H9 (cell line): Measurements from ENCODE around the gene IER5L. TPM values are rescaled to one million over a fixed set of nuclear protein-coding genes. Genes with fewer than 3 reads are reported as not detected.
A peak's percentile ranks its signal among the peaks of the same experiment; 100 is the strongest.

ENCODE experiments used
- DNase-seq: peaks from one replicate; pipeline ENCODE4 v3.0.0-alpha.2; 2017
- H2AFZ ChIP-seq: one replicate; pipeline ENCODE4 v1.6.1; 2013; ENCODE audit warnings: mild to moderate bottlenecking, low read length, control low read depth, moderate library complexity
- H2AK5ac ChIP-seq: 2 replicates; pipeline ENCODE4 v1.6.1; 2013; ENCODE audit warnings: low read length, control low read depth, mixed read lengths; ENCODE audit not compliant: insufficient read length
- H2BK120ac ChIP-seq: one replicate; pipeline ENCODE4 v1.6.1; 2013; ENCODE audit warnings: low read depth, mild to moderate bottlenecking, low read length, control low read depth, inconsistent platforms; ENCODE audit not compliant: poor library complexity, severe bottlenecking
- H2BK12ac ChIP-seq: 2 replicates; pipeline ENCODE4 v1.6.1; 2013; ENCODE audit warnings: low read length, control low read depth, mixed read lengths, low read depth; ENCODE audit not compliant: insufficient read length
- H2BK15ac ChIP-seq: 2 replicates; pipeline ENCODE4 v1.6.1; 2013; ENCODE audit warnings: low read depth, low read length, control low read depth
- H2BK20ac ChIP-seq: one replicate; pipeline ENCODE4 v1.6.1; 2013; ENCODE audit warnings: low read depth, mild to moderate bottlenecking, low read length, control low read depth, inconsistent platforms; ENCODE audit not compliant: poor library complexity, severe bottlenecking
- H2BK5ac ChIP-seq: 2 replicates; pipeline ENCODE4 v1.6.1; 2013; ENCODE audit warnings: low read length, control low read depth, mixed read lengths; ENCODE audit not compliant: insufficient read length
- H3K14ac ChIP-seq: 2 replicates; pipeline ENCODE4 v1.6.1; 2013; ENCODE audit warnings: low read length, control low read depth; ENCODE audit not compliant: insufficient read depth
- H3K18ac ChIP-seq: 2 replicates; pipeline ENCODE4 v1.6.1; 2013; ENCODE audit warnings: low read depth, mild to moderate bottlenecking, mixed read lengths, low read length, control low read depth; ENCODE audit not compliant: insufficient read length
- H3K23ac ChIP-seq: 2 replicates; pipeline ENCODE4 v1.6.1; 2013; ENCODE audit warnings: low read length, control low read depth, mixed read lengths, low read depth; ENCODE audit not compliant: insufficient read length
- H3K23me2 ChIP-seq: 2 replicates; pipeline ENCODE4 v1.6.1; 2013; ENCODE audit warnings: low read depth, mild to moderate bottlenecking, mixed read lengths, low read length, control low read depth; ENCODE audit not compliant: insufficient read length, poor library complexity, severe bottlenecking
- H3K27ac ChIP-seq: 2 replicates; pipeline ENCODE4 v1.5.1; 2013; ENCODE audit warnings: low read length, control low read depth, mixed read lengths, low read depth; ENCODE audit not compliant: insufficient read length
- H3K27me3 ChIP-seq: 2 replicates; pipeline ENCODE4 v1.6.1; 2013; ENCODE audit warnings: low read length, control low read depth, inconsistent platforms; ENCODE audit not compliant: insufficient read depth
- H3K4ac ChIP-seq: 2 replicates; pipeline ENCODE4 v1.6.1; 2013; ENCODE audit warnings: low read depth, mild to moderate bottlenecking, control low read depth, inconsistent platforms, low read length, moderate library complexity
- H3K4me1 ChIP-seq: 2 replicates; pipeline ENCODE4 v1.6.1; 2013; ENCODE audit warnings: low read length, control low read depth, inconsistent platforms; ENCODE audit not compliant: insufficient read depth
- H3K4me2 ChIP-seq: 2 replicates; pipeline ENCODE4 v1.6.1; 2013; ENCODE audit warnings: low read length, control low read depth, mixed read lengths; ENCODE audit not compliant: insufficient read length, insufficient read depth
- H3K56ac ChIP-seq: 2 replicates; pipeline ENCODE4 v1.6.1; 2013; ENCODE audit warnings: low read depth, mild to moderate bottlenecking, mixed read lengths, low read length, control low read depth; ENCODE audit not compliant: insufficient read length
- H3K79me1 ChIP-seq: 2 replicates; pipeline ENCODE4 v1.6.1; 2013; ENCODE audit warnings: low read depth, mild to moderate bottlenecking, moderate library complexity, low read length, control low read depth, inconsistent platforms; ENCODE audit not compliant: insufficient read depth, poor library complexity, severe bottlenecking
- H3K79me2 ChIP-seq: 2 replicates; pipeline ENCODE4 v1.6.1; 2013; ENCODE audit warnings: low read length, control low read depth, inconsistent platforms; ENCODE audit not compliant: insufficient read depth
- H3K9ac ChIP-seq: 2 replicates; pipeline ENCODE4 v1.6.1; 2013; ENCODE audit warnings: low read length, control low read depth, mixed read lengths; ENCODE audit not compliant: insufficient read length; ENCODE audit errors: extremely low read depth
- H3K9me3 ChIP-seq: one replicate; pipeline ENCODE4 v1.6.1; 2013; ENCODE audit warnings: low read depth, low read length, inconsistent platforms; ENCODE audit not compliant: control insufficient read depth
- H3T11ph ChIP-seq: one replicate; pipeline ENCODE4 v1.6.1; 2013; ENCODE audit warnings: mild to moderate bottlenecking, low read length, control low read depth, inconsistent platforms
- H4K20me1 ChIP-seq: one replicate; pipeline ENCODE4 v1.6.1; 2013; ENCODE audit not compliant: control insufficient read depth, insufficient read length, insufficient read depth
- H4K5ac ChIP-seq: 2 replicates; pipeline ENCODE4 v1.6.1; 2013; ENCODE audit warnings: low read depth, mild to moderate bottlenecking, mixed read lengths, low read length, control low read depth; ENCODE audit not compliant: insufficient read length
- H4K8ac ChIP-seq: replicated peaks from 2 replicates; pipeline ENCODE4 v1.6.1; 2013; ENCODE audit warnings: low read length, control low read depth, mixed read lengths, low read depth; ENCODE audit not compliant: insufficient read length
- H4K91ac ChIP-seq: 2 replicates; pipeline ENCODE4 v1.6.1; 2013; ENCODE audit warnings: low read depth, mild to moderate bottlenecking, moderate library complexity, mixed read lengths, low read length, control low read depth; ENCODE audit not compliant: insufficient read length
- H3K27ac Mint-ChIP-seq, 3 experiments: 2 replicates in 2 of 3; 3 replicates in 1 of 3; pipeline ENCODE4 v1.8.0; 2020 to 2021; ENCODE audit warnings: mixed read lengths in 3 of 3, mild to moderate bottlenecking in 1 of 3, moderate library complexity in 1 of 3
- H3K27me3 Mint-ChIP-seq: 2 replicates; pipeline ENCODE4 v1.8.0; 2021; ENCODE audit warnings: low read depth, mild to moderate bottlenecking, moderate library complexity, mixed read lengths
- H3K36me3 Mint-ChIP-seq, 3 experiments: 2 replicates in 2 of 3; 3 replicates in 1 of 3; pipeline ENCODE4 v1.8.0; 2020 to 2021; ENCODE audit warnings: low read depth in 3 of 3, mixed read lengths in 3 of 3; ENCODE audit not compliant: insufficient read depth in 1 of 3
- H3K4me1 Mint-ChIP-seq, 2 experiments: 2 replicates each; pipeline ENCODE4 v1.8.0; 2020; ENCODE audit warnings: mixed read lengths in 2 of 2
- H3K4me3 Mint-ChIP-seq, 2 experiments: 2 replicates in 1 of 2; 3 replicates in 1 of 2; pipeline ENCODE4 v1.8.0; 2020 to 2021; ENCODE audit warnings: mild to moderate bottlenecking in 2 of 2, mixed read lengths in 2 of 2, moderate library complexity in 1 of 2
- H3K9me3 Mint-ChIP-seq, 2 experiments: 2 replicates in 1 of 2; 3 replicates in 1 of 2; pipeline ENCODE4 v1.8.0; 2020; ENCODE audit warnings: mild to moderate bottlenecking in 2 of 2, mixed read lengths in 2 of 2, moderate library complexity in 1 of 2
- WGBS: extraction: QIAGEN DNeasy Blood & Tissue Kit; methylation state at CpG from one replicate; pipeline ENCODE4 v1.1.7; 2013; ENCODE audit warnings: missing lambda C conversion rate, low lambda C conversion rate, mixed read lengths; ENCODE audit not compliant: insufficient read length; ENCODE audit errors: extremely low coverage; 5-methylcytosine and 5-hydroxymethylcytosine counted together
- total RNA-seq: library from RNA; stranded (reverse); gene quantifications from 2 replicates; pipeline ENCODE4 v1.2.1, GENCODE V29; 2021
- TF ChIP-seq, protein P1 (sequence below): fragments of 200-600 bp; sonication (generic); conservative IDR thresholded peaks from 3 replicates; pipeline ENCODE4 v1.8.0; 2021; ENCODE audit warnings: antibody characterized with exemption, mild to moderate bottlenecking

The IER5L gene
- total RNA-seq, 1 experiment from 2014 or later, result 1.0 TPM

DNA sequence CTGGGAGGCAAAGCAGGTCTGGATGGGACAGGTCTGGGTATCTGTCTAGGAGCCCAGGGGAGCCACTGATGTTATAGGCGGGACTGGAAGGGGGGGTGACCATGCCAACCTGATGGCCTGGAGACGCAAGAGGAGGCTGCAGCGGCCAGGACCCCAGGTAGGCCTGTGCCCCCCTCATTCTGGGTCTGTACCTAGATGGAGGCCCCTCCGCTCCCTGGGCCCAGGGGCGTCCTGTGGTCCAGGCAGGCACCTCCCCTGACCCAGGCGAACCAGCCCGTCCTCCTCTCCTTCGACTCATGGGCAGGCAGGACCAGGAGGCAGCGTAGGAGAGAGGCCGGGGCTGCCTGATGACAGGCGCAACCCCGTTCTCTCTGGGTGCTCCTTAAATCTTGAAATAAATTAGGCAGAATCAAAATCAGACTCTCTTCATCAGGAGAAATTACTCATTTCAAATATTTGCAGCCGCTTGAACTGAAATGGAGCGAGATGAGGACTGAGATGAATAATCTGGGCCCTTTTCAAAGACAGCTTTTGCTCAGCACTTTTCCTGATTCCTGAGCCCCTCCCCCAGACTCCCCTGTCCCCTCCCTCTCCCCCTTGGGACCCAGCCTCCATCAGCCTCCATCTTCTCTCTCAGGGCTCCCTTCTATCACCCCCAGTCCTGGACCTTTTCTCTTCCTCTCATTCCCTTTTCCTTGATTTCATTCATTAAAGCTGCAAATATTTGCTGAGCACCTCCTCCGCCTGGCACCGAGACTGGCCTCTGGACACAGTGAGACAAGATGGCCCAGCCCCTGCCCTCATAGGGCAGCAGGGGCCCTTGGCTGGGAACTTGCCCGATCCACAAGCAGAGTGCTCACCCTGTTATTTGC lies 46.8 kb upstream of the IER5L start:
- no peaks in the 10 kb centered on the region for H3K79me1 ChIP-seq
- no peak overlapping the region; the same call in 1 of the 2 replicates for H3K14ac ChIP-seq
- no peak overlapping the region for H3T11ph ChIP-seq
- no peaks in the 10 kb centered on the region; the same call in 1 of the 2 replicates for H3K4me1 ChIP-seq
- no peak overlapping the region for H3K4me2 ChIP-seq
- Mint-ChIP-seq H3K36me3 (no peaks in the 10 kb centered on the region), H3K4me1 (peaks cover 26 to 54% of the 10 kb centered on the region in 2 experiments), H3K4me3 (no peak overlapping the region), H3K27ac (peak overlapping the region in 2 of 3 experiments; percentile 12 to 33; a peak in 3 of 7 replicates), H3K27me3 (no peaks in the 10 kb centered on the region), H3K9me3 (no peaks in the 10 kb centered on the region)
- H4K91ac ChIP-seq, result no peak overlapping the region
- H2BK20ac ChIP-seq, result no peak overlapping the region
- no peak overlapping the region for H3K18ac ChIP-seq
- H3K23ac ChIP-seq, result no peak overlapping the region
- H3K79me2 ChIP-seq, result no peaks in the 10 kb centered on the region
- H3K27me3 ChIP-seq, result no peaks in the 10 kb centered on the region
- no CpG with 5 or more reads among the region's 17 CpGs for WGBS
- H3K9ac ChIP-seq, result no peak overlapping the region
- no peak overlapping the region for H3K4ac ChIP-seq
- H4K20me1 ChIP-seq, result peaks cover 2% of the 10 kb centered on the region
- H2AK5ac ChIP-seq, result no peak overlapping the region
- H2BK120ac ChIP-seq, result no peak overlapping the region
- DNase-seq, result no peak
- no peak overlapping the region for H4K8ac ChIP-seq
- no peak overlapping the region for H3K56ac ChIP-seq
- H3K27ac ChIP-seq, result no peak overlapping the region
- H2AFZ ChIP-seq, result no peak overlapping the region
- H4K5ac ChIP-seq, result no peak overlapping the region
- H2BK15ac ChIP-seq, result no peak overlapping the region
- TF ChIP-seq, protein P1, sequence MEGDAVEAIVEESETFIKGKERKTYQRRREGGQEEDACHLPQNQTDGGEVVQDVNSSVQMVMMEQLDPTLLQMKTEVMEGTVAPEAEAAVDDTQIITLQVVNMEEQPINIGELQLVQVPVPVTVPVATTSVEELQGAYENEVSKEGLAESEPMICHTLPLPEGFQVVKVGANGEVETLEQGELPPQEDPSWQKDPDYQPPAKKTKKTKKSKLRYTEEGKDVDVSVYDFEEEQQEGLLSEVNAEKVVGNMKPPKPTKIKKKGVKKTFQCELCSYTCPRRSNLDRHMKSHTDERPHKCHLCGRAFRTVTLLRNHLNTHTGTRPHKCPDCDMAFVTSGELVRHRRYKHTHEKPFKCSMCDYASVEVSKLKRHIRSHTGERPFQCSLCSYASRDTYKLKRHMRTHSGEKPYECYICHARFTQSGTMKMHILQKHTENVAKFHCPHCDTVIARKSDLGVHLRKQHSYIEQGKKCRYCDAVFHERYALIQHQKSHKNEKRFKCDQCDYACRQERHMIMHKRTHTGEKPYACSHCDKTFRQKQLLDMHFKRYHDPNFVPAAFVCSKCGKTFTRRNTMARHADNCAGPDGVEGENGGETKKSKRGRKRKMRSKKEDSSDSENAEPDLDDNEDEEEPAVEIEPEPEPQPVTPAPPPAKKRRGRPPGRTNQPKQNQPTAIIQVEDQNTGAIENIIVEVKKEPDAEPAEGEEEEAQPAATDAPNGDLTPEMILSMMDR, result no peak
- H3K23me2 ChIP-seq, result no peaks in the 10 kb centered on the region
- no peaks in the 10 kb centered on the region for H3K9me3 ChIP-seq
- no peak overlapping the region for H2BK5ac ChIP-seq
- H2BK12ac ChIP-seq, result no peak overlapping the region
